Measurements from ENCODE around the gene S100Z. TPM values are rescaled to one million over a fixed set of nuclear protein-coding genes. Genes with fewer than 3 reads are reported as not detected.
A peak's percentile ranks its signal among the peaks of the same experiment; 100 is the strongest.
"Not testable (repeated sequence)": the region's sequence is repeated elsewhere in the genome, so short reads cannot be mapped to it uniquely, and the experiment has no call there.

The S100Z gene
- total RNA-seq, 1 donor from 2014 or later = not detected

- Histone ChIP-seq H3K27me3 (ENCODE audit: insufficient read depth, low read length) (no peaks in the 10 kb centered on the region), H2AFZ (ENCODE audit: low read depth, low read length) (no peak overlapping the region), H3K4me3 (ENCODE audit: insufficient read depth, low read depth, low read length) (no peak overlapping the region), H3K9me3 (ENCODE audit: insufficient read depth, low read depth, low read length) (no peaks in the 10 kb centered on the region), H3K4me1 (ENCODE audit: insufficient read depth, low read length) (peaks cover 13% of the 10 kb centered on the region), H3K79me2 (ENCODE audit: insufficient read depth, low read length) (no peaks in the 10 kb centered on the region), H3K9ac (ENCODE audit: low read length) (no peak overlapping the region), H3K27ac (ENCODE audit: low read depth, low read length) (no peak overlapping the region), H3K36me3 (ENCODE audit: insufficient read depth, low read length) (no peaks in the 10 kb centered on the region), H3K4me2 (ENCODE audit: low read length) (peak overlapping the region; percentile 43), H4K20me1 (ENCODE audit: insufficient read depth, low read length) (no peaks in the 10 kb centered on the region)
- H3K36me3 Mint-ChIP-seq (ENCODE audit: low read depth, unreplicated experiment) = no peaks in the 10 kb centered on the region
- H3K4me3 Mint-ChIP-seq (ENCODE audit: unreplicated experiment) = no peak overlapping the region
- DNase-seq (ENCODE audit: low read depth) (no peak), FAIRE-seq (no peak)
- H3K27me3 Mint-ChIP-seq (ENCODE audit: low read depth, unreplicated experiment) = no peaks in the 10 kb centered on the region
- no peak overlapping the region for H3K27ac Mint-ChIP-seq (ENCODE audit: unreplicated experiment)
- H3K4me1 Mint-ChIP-seq (ENCODE audit: low read depth, unreplicated experiment) = peaks cover 22% of the 10 kb centered on the region
- H3K9me3 Mint-ChIP-seq (ENCODE audit: unreplicated experiment) = no peaks in the 10 kb centered on the region
- TF ChIP-seq CTCF (IDR thresholded peaks at IDR 0.05; ENCODE audit: insufficient read depth, low read depth, low read length) (no peak), EZH2 (IDR thresholded peaks at IDR 0.05; ENCODE audit: insufficient read depth, low read length) (no peak)
These were observed 93.2 kb downstream of the S100Z start for GRCh38 chr5:76943006-76943405.

DNA sequence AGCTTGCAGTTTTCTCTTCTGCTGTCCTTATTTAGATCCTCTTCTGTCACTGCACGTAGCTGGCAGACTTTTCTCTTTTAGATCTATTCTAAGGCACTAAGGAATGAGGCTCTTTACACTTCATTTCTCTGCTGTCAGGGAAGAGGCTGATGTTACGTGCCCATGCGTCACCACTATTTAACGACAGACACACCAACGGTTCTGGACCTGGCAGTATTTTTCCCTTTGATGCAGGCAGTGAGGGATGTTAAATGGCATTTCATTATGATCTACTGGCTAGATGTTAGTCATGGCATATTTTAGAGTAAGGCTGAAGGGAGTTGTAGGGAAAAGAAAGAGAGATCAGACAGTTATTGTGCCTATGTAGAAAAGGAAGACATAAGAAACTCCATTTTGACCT is 94.8 kb downstream of the S100Z start:
- no peaks in the 10 kb centered on the region for H3K36me3 ChIP-seq (ENCODE audit: insufficient read depth, low read length)
- peaks cover 13% of the 10 kb centered on the region for H3K4me1 ChIP-seq (ENCODE audit: insufficient read depth, low read length)
- H3K27me3 Mint-ChIP-seq (ENCODE audit: low read depth, unreplicated experiment) = peaks cover 1% of the 10 kb centered on the region
- no peaks in the 10 kb centered on the region for H3K27me3 ChIP-seq (ENCODE audit: insufficient read depth, low read length)
- H3K4me3 Mint-ChIP-seq (ENCODE audit: unreplicated experiment) = no peak overlapping the region
- peak; percentile 53 for DNase-seq (ENCODE audit: low read depth)
- no peak overlapping the region for H3K27ac ChIP-seq (ENCODE audit: low read depth, low read length)
- TF ChIP-seq CTCF (IDR thresholded peaks at IDR 0.05; ENCODE audit: insufficient read depth, low read depth, low read length) (no peak), EZH2 (IDR thresholded peaks at IDR 0.05; ENCODE audit: insufficient read depth, low read length) (no peak)
- H3K9me3 ChIP-seq (ENCODE audit: insufficient read depth, low read depth, low read length) = no peaks in the 10 kb centered on the region
- peaks cover 22% of the 10 kb centered on the region for H3K4me1 Mint-ChIP-seq (ENCODE audit: low read depth, unreplicated experiment)
- no peak for FAIRE-seq
- H3K4me3 ChIP-seq (ENCODE audit: insufficient read depth, low read depth, low read length) = no peak overlapping the region
- H3K9me3 Mint-ChIP-seq (ENCODE audit: unreplicated experiment) = no peaks in the 10 kb centered on the region
- no peak overlapping the region for H3K27ac Mint-ChIP-seq (ENCODE audit: unreplicated experiment)
- no peaks in the 10 kb centered on the region for H4K20me1 ChIP-seq (ENCODE audit: insufficient read depth, low read length)
- no peaks in the 10 kb centered on the region for H3K36me3 Mint-ChIP-seq (ENCODE audit: low read depth, unreplicated experiment)
- H3K79me2 ChIP-seq (ENCODE audit: insufficient read depth, low read length) = no peaks in the 10 kb centered on the region
- H2AFZ ChIP-seq (ENCODE audit: low read depth, low read length) = no peak overlapping the region
- H3K9ac ChIP-seq (ENCODE audit: low read length) = no peak overlapping the region
- peak overlapping the region; percentile 9 for H3K4me2 ChIP-seq (ENCODE audit: low read length)

DNA sequence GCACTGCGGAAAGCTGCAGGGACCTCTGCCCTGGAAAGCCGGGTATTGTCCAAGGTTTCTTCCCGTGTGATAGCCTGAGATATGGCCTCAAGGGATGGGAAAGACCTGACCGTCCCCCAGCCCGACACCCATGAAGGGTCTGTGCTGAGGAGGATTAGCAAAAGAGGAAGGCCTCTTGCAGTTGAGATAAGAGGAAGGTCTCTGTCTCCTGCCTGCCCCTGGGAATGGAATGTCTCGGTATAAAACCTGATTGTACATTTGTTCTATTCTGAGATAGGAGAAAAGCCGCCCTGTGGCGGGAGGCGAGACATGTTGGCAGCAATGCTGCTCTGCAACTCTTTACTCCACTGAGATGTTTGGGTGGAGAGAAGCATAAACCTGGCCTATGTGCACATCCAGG is 95.4 kb downstream of the S100Z start:
- not testable (repeated sequence) for H3K27me3 Mint-ChIP-seq (ENCODE audit: low read depth, unreplicated experiment); H3K4me3 ChIP-seq (ENCODE audit: insufficient read depth, low read depth, low read length); H3K9me3 Mint-ChIP-seq (ENCODE audit: unreplicated experiment); FAIRE-seq; H3K27me3 ChIP-seq (ENCODE audit: insufficient read depth, low read length); H3K79me2 ChIP-seq (ENCODE audit: insufficient read depth, low read length); H3K36me3 Mint-ChIP-seq (ENCODE audit: low read depth, unreplicated experiment); H3K9me3 ChIP-seq (ENCODE audit: insufficient read depth, low read depth, low read length); H3K4me2 ChIP-seq (ENCODE audit: low read length); H3K27ac ChIP-seq (ENCODE audit: low read depth, low read length); DNase-seq (ENCODE audit: low read depth); H3K9ac ChIP-seq (ENCODE audit: low read length); H3K36me3 ChIP-seq (ENCODE audit: insufficient read depth, low read length); H3K27ac Mint-ChIP-seq (ENCODE audit: unreplicated experiment); H2AFZ ChIP-seq (ENCODE audit: low read depth, low read length); H4K20me1 ChIP-seq (ENCODE audit: insufficient read depth, low read length); H3K4me3 Mint-ChIP-seq (ENCODE audit: unreplicated experiment)
- peaks cover 13% of the 10 kb centered on the region for H3K4me1 ChIP-seq (ENCODE audit: insufficient read depth, low read length)
- H3K4me1 Mint-ChIP-seq (ENCODE audit: low read depth, unreplicated experiment) = peaks cover 22% of the 10 kb centered on the region

Measured in astrocyte (in vitro differentiated cells and primary cell).